K562 (cell line): Measurements from ENCODE around the gene ARHGEF12. TPM values are rescaled to one million over a fixed set of nuclear protein-coding genes. Genes with fewer than 3 reads are reported as not detected.

ENCODE experiments used
- KLF1 ChIP-seq: fragments of 450-650 bp; IDR thresholded peaks from 2 replicates; pipeline ENCODE4 v1.6.1; 2016; ENCODE audit warnings: missing genetic modification characterization, missing compliant biosample characterization
- MYBL2 ChIP-seq, 2 experiments: fragments of 450-650 bp in 1 of 2; sonication (generic) in 1 of 2; formaldehyde crosslinking in 1 of 2; IDR thresholded peaks; 2 replicates each; pipeline versions ENCODE4 v1.6.1 to v1.8.1; 2017 to 2022; ENCODE audit warnings: borderline replicate concordance in 1 of 2, inconsistent platforms in 1 of 2, low read depth in 1 of 2, mild to moderate bottlenecking in 1 of 2, missing genetic modification reagents in 1 of 2, moderate library complexity in 1 of 2
- NKRF ChIP-seq: fragments of 450-650 bp; IDR thresholded peaks from 2 replicates; pipeline ENCODE4 v1.6.1; 2016; ENCODE audit warnings: borderline replicate concordance
- PATZ1 ChIP-seq: fragments of 250-450 bp; sonication (Bioruptor Pico); IDR thresholded peaks from 2 replicates; pipeline ENCODE4 v1.5.0; 2020; ENCODE audit warnings: mild to moderate bottlenecking, borderline replicate concordance
- ZBTB11 ChIP-seq, 3 experiments: fragments of 200-800 bp in 1 of 3; fragments of 250-450 bp in 1 of 3; fragments of 450-650 bp in 1 of 3; sonication (Bioruptor Pico) in 1 of 3; sonication (Bioruptor generic) in 1 of 3; formaldehyde crosslinking in 1 of 3; IDR thresholded peaks; 2 replicates each; pipeline versions ENCODE4 v1.6.1 to v1.8.0; 2016 to 2022; ENCODE audit warnings: mild to moderate bottlenecking in 2 of 3, missing genetic modification characterization in 2 of 3, missing compliant biosample characterization in 1 of 3, moderate library complexity in 1 of 3
- ZBTB40 ChIP-seq, 2 experiments: fragments of 450-650 bp in 1 of 2; sonication (generic) in 1 of 2; formaldehyde crosslinking in 1 of 2; IDR thresholded peaks; 2 replicates each; pipeline versions ENCODE4 v1.7.1 to v1.9.0; 2016 to 2022; ENCODE audit warnings: inconsistent platforms in 1 of 2, mild to moderate bottlenecking in 1 of 2, missing genetic modification reagents in 1 of 2
- polyA plus RNA-seq, 8 experiments: library from polyadenylated mRNA; depleted of rRNA in 4 of 8; stranded (reverse) in 5 of 8; unstranded in 3 of 8; fragments of >200 nt; fragmentation: Nextera tagmentation in 2 of 8; fragmentation: Illumina TruSeq in 1 of 8; extraction: Ambion mirVana in 2 of 8; extraction: Trizol in 1 of 8; gene quantifications; 2 replicates each; pipeline versions ENCODE4 v1.2.1 to v1.2.3, GENCODE V29; 2011 to 2014; ENCODE audit warnings: inconsistent platforms in 1 of 8, missing spikeins in 1 of 8
- total RNA-seq, 7 experiments: library from RNA; depleted of rRNA in 6 of 7; stranded (reverse); fragments of >200 nt in 6 of 7; fragmentation: Illumina TruSeq in 2 of 7; extraction: Trizol in 2 of 7; gene quantifications; 2 replicates each; pipeline versions ENCODE4 v1.2.1 to v1.2.3, GENCODE V29; 2011 to 2021; ENCODE audit warnings: low replicate concordance in 1 of 7

The ARHGEF12 gene
- total and polyA plus RNA-seq, 9 of the 15 experiments (the other 6 are each of a cell fraction or from before 2014, with no cell fraction given): 3.5 to 51.7 (median 29.5) TPM

- no peak; the same call in 1 of the 2 replicates for TF ChIP-seq MYBL2 (IDR thresholded peaks at IDR 0.05; ENCODE audit: low read depth)
- no peak for TF ChIP-seq MYBL2 (CRISPR knock-in tag; IDR thresholded peaks at IDR 0.05; ENCODE audit: borderline replicate concordance)
- no peak for TF ChIP-seq PATZ1 (CRISPR knock-in tag)
- TF ChIP-seq ZBTB40 (IDR thresholded peaks at IDR 0.05): peak; percentile 79
- TF ChIP-seq ZBTB40 (CRISPR knock-in tag; IDR thresholded peaks at IDR 0.05): no peak
- peak in 2 of 3 experiments; percentile 65 to 93; a peak in 3 of 6 replicates for TF ChIP-seq ZBTB11 (CRISPR knock-in tag; IDR thresholded peaks at IDR 0.05)
- TF ChIP-seq NKRF: peak; percentile 54; the same call in 1 of the 2 replicates
- peak; percentile 62; the same call in 1 of the 2 replicates for TF ChIP-seq KLF1 (tag)
These were observed at the start of gene ARHGEF12 (continued) for GRCh38 chr11:120335908-120336640.
